Heart left ventricle (tissue), 13 donors: ENCODE data around the gene DNAJB14.

Experiments used
- POLR2A ChIP-seq, 2 donors: fragments of 450-650 bp; IDR thresholded peaks; one replicate each; pipeline ENCODE4 v1.6.1; 2017; ENCODE audit warnings: antibody characterized with exemption in 2 of 2, mild to moderate bottlenecking in 2 of 2, moderate library complexity in 2 of 2
- TF ChIP-seq, protein P1 (sequence below), 12 donors: fragments of 200-600 bp; sonication (generic) in 4 of 12; IDR thresholded peaks; one replicate each; pipeline versions ENCODE4 v1.5.0 to v1.8.0; 2018 to 2022; ENCODE audit warnings: antibody characterized with exemption in 12 of 12, mild to moderate bottlenecking in 5 of 12
- donor health status: ischemic (EF 13 %, LVEDD 7.1; RV severe dilation, severe dysfunction).
- donor health status: DM: no; HTN: yes; CAD: no.
- donor health status: DM: no; HTN: no; CAD: no.
- donor health status: ischemic (EF 25% LVEDD 6.9; RV normal size, moderate dysfunction).
- donor health status: ischemic (EF 25% LVEDD 5.7; RV mildly dilated, moderate dysfunction).
- donor health status: ischemic (EF 35%, LVEDD 5.7; RV mildly dilated, moderate dysfunction).
- donor health status: nonischemic (EF 11% LVEDD 7.7; RV severe dilation, severe dysfunction).
- donor health status: DM: yes; HTN: yes; CAD: no.
- donor health status: PGD.
- donor health status: ischemic (EF 29% LVEDD 5.4; RV normal size, mild dysfunction).
- donor health status: nonischemic (EF 23%, LVEDD 6.1; RV moderate dilation, normal function).

DNA sequence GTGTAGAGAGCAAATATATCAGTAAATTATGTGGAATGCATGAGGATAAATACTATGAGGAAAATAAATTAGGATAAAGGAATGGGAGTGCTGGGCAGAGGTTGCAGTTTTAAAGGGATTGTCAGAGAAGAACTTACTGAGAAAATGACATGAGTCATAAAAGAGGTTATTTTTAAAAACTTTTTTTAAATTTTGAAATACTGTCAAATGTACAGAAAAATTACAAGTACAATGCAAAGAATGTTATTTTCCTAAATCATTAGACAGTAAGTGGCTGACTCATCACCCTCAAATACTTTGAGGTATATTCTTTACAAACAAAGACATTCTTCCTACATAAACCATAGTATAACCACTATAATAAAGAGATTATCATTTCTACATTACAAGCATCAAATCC, 33.5 kb upstream of the DNAJB14 start:
- TF ChIP-seq, protein P1, sequence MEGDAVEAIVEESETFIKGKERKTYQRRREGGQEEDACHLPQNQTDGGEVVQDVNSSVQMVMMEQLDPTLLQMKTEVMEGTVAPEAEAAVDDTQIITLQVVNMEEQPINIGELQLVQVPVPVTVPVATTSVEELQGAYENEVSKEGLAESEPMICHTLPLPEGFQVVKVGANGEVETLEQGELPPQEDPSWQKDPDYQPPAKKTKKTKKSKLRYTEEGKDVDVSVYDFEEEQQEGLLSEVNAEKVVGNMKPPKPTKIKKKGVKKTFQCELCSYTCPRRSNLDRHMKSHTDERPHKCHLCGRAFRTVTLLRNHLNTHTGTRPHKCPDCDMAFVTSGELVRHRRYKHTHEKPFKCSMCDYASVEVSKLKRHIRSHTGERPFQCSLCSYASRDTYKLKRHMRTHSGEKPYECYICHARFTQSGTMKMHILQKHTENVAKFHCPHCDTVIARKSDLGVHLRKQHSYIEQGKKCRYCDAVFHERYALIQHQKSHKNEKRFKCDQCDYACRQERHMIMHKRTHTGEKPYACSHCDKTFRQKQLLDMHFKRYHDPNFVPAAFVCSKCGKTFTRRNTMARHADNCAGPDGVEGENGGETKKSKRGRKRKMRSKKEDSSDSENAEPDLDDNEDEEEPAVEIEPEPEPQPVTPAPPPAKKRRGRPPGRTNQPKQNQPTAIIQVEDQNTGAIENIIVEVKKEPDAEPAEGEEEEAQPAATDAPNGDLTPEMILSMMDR (IDR thresholded peaks at IDR 0.05), result no peak
- TF ChIP-seq POLR2A (IDR thresholded peaks at IDR 0.05), result no peak
